Ramos (cell line): ENCODE measurements around the gene NEK6.

Experiments used
- in situ Hi-C: fragments of 300-500 bp; cut with MboI; formaldehyde crosslinking; loops from one replicate; pipeline ENCODE4 v1.14.3; 2022; ENCODE audit warnings: low sequenced_read_pairs; ENCODE audit not compliant: unreplicated experiment

Gene NEK6

DNA sequence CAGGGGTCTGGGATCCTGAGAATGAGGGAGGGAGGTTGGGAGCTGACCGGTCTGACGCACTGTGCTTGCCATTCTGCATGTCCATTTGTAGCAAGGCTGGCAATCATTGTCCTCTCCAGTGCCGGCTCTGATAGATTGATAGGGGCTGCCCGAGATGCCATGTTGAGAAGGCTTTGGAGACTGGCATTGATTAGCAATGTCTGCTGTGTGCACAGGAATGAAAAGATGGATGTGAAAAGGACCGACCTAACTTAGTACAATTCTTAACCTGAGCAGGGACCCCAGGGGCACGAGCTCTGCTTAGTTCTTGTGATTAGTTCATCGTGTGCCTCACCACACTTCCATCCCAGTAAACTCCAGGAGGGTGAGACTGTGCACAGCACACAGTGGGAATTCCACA, 17.0 kb downstream of the NEK6 start:
- in situ Hi-C loops, result no loop called here

- in situ Hi-C loops, result no loop called here
These were observed 19.7 kb downstream of the NEK6 start for GRCh38 chr9:124277420-124277819.

DNA sequence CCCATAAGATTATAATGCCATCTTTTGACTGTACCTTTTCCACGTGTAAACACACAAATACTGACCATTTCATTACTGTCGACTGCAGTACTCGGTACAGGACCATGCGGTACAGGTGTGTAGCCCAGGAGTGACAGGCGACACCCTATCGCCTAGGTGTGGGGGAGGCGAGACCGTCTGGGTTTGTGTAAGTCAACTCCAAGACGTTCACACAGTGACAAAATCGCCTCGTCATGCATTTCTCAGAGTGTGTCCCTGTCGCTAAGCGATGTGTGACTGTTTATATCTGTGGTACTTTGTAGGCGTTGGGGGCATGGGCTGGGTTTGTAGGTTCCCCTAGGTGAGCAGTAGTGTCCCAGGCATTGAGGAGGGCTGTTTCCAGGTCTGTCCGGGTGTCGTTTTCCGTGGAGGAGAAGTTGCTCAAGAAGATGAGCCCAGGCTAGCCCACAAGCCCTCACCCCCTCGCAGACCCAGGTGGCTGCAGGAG, 20.3 kb downstream of the NEK6 start:
- in situ Hi-C loops, result no loop called here

- in situ Hi-C loops, result no loop called here
These were observed 21.9 kb downstream of the NEK6 start for GRCh38 chr9:124279531-124280175.

DNA sequence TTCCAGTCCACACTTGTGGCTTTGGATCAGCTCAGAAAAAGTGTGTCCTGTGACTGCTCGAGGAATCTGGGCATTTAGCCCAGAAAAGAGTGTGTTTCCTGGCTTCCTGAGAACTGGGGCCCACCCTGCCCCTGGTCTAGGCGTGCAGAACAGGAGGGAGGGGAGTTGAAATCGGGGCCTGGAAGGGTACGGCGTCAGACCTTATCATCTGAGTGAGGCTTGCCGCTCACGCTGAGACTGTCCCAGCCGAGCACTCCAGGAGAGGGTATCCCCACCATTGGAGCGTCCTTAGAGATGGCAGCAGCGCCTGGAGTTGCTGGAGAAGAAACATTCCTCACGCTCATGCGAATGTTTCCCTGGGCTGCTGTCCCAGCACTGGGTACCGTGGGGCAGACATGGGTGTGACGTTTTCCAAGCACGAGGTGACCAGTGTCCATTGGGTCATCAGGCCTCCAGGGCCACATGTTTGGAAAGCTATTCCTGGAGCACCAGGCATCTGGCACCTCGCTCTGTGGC, 22.5 kb downstream of the NEK6 start:
- in situ Hi-C loops, result no loop called here

- in situ Hi-C loops, result no loop called here
These were observed 24.2 kb downstream of the NEK6 start for GRCh38 chr9:124281931-124282371.

DNA sequence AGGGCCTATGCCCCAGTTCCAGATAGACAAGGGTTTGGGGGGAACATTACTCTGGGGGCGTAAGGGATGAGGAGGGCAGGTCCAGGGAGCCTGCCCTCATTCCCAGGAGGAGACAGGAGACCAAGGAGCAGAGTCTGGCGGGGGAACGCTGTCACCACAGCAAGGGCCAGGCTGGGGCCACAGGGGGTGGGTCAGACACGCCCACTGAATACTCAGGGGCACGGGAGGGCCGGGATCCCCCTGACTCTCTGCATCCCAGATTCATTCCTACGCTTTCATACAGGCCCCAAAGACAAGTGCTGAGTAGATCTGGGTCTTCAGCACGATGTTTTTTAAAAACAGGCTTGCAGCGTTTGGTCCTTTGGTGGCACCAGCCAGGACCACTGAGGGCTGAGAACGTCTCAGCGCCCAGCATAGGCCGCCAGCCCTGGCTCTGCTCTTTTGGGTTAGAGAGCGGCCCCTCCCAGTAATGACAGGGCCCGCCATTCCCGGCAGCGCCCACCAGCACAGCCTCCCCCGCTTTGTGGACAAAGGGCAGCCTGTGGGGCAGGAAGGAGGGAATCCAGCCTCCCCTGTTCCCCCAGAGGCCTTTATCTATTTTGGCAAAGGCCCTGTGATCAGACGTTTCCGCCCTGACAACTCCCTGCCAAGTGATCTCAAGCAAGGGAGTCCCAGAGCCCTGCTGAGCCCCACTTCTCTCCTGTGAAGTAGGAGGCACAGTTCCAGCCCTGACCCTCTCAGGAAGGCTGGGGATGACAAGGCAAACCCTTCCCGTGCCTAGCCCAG, 24.9 kb downstream of the NEK6 start:
- in situ Hi-C loops, result no loop called here

- in situ Hi-C loops, result no loop called here
These were observed 25.6 kb downstream of the NEK6 start for GRCh38 chr9:124283228-124283814.

GRCh38 chr9:124284237-124284831, 26.6 kb downstream of the NEK6 start:
- in situ Hi-C loops, result no loop called here

DNA sequence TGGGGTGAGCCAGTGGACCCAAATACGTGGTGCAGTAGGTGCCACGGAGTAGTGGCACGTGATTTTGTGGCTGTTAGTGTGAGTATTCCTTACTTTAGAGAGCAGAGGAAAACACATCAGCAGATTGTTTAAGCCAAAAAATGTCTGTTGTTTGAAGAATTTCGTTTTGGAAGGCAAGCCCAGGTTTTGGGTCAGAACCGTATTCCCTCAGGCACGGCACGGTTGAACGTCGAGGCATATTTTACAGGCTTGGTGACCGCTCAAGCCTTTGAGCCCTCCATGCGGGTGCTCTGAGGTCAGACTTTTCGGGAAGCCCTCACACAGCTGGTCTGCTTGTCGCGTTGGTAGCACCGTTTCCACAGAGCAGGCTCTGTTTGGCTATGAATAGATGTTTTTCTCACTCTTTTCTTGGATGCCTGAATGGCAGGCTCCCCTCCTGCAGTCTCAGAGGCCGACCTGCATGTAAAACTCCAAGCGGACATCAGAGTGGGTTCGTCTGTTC, 27.2 kb downstream of the NEK6 start:
- in situ Hi-C loops, result no loop called here

GRCh38 chr9:124285490-124285889, 27.7 kb downstream of the NEK6 start:
- in situ Hi-C loops, result no loop called here

GRCh38 chr9:124285903-124286291, 28.1 kb downstream of the NEK6 start:
- in situ Hi-C loops, result no loop called here

DNA sequence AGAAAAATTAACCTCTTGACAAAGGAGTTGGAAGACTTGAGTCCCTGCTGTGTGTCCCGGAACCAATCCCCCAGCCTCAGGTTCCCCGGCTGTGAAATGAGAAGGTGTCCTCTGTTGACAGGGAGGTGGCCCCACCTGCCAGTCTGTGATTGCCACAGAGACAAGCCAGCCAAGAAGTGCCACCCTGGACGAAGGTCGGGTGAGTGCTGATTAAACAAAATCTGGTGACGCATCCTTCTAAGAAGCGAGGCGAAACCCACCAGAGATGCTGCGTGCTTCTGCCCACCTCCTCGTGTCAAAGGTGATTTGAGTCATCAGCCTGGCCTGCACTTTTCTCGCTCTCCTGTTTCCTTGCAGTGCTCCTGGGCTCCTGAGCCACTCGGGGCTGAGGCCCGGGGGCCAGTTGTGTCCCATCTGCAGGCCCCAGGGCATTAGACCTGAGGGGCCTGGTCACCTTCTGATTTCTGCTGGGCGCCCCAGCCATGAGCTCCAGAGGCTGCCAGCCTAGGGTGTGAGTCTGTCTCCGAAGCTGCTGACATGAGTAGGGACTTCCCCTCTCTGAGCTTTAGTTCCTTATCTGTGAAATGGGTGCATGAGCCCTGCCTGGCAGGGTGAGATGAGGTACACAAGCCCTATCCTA, 28.7 kb downstream of the NEK6 start:
- in situ Hi-C loops, result no loop called here

GRCh38 chr9:124290053-124290591, 32.4 kb downstream of the NEK6 start:
- in situ Hi-C loops, result no loop called here

DNA sequence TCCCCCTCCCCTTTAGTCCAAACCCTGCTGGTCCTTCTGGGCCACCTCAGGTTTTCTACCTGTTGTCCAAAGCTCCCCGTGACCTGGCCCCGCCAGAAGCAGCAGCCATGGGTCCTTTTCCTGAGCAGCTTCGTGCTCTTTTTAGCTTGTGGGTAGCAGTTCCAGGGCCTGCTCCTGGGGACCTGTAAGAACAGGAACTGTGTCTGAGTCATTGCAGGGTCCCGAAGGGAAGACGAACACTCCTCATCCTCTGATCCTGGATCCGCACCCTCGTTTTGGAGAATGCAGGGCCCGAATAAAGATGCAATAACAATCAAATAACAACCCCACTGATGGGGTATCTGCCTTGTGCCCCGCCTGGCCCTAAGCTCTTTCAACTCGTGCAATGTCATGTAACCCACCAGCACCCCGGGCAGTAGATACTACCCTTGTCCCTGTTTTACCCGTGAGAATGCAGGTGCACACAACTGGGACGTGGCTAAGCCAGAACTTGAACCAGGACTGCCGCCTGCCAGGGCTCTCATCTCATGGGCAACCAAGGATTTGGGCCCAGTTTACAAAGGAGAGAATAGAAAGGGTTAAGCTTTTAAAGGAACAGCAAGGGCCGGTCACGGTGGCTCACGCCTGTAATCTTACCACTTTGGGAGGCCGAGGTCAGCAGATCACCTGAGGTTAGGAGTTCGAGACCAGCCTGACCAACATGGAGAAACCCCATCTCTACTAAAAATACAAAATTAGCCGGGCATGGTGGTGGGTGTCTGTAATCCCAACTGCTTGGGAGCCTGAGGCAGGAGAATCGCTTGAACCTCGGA, 33.2 kb downstream of the NEK6 start:
- in situ Hi-C loops, result no loop called here

DNA sequence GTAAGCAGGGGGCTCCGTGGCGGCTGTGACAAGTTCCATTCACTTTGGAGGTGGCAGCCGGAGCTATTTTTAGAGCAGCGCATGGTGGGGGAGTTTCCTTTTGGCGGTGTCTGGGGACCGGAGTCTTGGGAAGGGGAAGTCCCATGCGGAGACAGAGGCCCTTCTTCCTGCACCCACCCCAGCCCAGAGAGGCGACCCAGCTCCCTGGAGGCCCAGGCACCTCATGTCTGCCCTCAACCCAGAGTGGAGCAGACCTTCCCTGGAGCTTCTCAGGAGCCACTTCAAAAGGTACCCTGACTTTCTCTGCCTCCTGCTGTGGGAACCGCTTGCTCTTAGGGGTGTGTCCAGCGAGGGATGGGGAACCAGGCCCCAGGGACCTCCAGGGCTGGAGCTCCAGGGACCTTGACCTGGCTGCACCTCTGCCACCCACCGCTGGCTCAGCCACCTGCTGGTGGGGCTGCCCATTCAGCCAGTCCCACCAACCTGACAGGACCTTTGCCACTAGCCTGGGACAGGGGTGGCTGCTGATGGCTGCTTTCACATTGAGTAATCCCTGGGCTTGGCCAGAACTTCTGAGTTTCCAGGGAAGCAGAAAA, 34.1 kb downstream of the NEK6 start:
- in situ Hi-C loops, result no loop called here

DNA sequence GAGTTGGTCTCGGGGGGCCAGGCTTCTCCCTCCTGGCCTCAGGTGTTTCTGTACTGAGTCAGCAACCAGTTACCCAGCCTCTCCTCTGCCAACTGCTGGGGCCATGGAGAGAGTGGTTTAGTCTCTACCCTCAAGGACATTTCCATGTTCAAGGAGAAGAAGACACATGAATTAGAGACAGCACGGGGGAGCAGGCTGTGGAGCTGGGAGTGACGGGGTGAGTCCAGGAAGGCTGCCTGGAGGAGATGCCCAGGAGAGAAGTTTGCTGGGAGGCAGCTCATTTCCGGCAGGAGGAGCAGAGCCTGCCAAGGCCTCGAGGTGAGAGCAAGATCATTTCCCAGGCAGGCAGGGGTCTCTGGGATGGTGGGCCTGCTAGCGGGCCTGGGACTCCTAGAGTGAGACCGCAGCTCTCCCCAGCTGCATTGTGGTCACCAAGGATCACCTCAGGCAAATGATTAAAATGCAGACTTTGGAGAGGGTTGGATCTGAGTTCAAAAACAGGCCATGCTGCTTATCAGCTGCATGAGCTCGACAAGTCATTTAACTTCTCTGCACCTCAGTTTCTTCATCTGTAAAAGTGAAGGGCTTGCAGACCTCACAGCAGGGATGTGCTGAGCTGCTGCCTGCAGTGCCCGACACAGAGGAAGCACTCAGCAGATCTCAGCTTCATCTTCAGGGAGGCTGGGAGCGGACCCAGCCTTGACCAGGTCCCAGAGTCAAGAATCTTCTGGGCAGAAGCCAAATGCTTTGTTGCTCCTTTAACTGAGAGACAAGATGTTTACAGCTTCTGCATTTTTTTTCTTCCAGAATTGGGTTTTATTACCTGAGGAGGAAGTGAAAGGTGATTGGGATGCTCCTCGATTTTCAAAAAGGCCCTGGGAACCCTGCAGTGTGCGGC, 35.2 kb downstream of the NEK6 start:
- in situ Hi-C loops, result no loop called here
